ENCODE data around the gene SLC16A1. TPM values are rescaled to one million over a fixed set of nuclear protein-coding genes. Genes with fewer than 3 reads are reported as not detected.

The SLC16A1 gene
- total and polyA plus RNA-seq, 10 of the 15 experiments (the other 5 are each of a cell fraction or from before 2014, with no cell fraction given) = 39.0 to 106 (median 65.8) TPM

- FAIRE-seq = no peak
- Histone ChIP-seq H3K27me3 (replicated peaks in 1 of 2; ENCODE audit: control insufficient read depth in 2 of 2, insufficient read depth in 2 of 2, low read length in 1 of 2) (no peaks in the 10 kb centered on the region), H2AFZ (ENCODE audit: control insufficient read depth, low read depth, low read length) (no peak overlapping the region), H3K36me3 (ENCODE audit: control insufficient read depth in 2 of 2, insufficient read depth in 2 of 2, low read length in 1 of 2) (no peaks in the 10 kb centered on the region), H3K4me2 (ENCODE audit: control insufficient read depth, insufficient read depth) (no peak overlapping the region), H3K79me2 (ENCODE audit: control insufficient read depth, insufficient read depth, low read length) (no peaks in the 10 kb centered on the region), H3K9me3 (replicated peaks; ENCODE audit: control insufficient read depth, insufficient read depth, low read length) (no peaks in the 10 kb centered on the region), H3K27ac (ENCODE audit: control insufficient read depth, insufficient read depth) (no peak overlapping the region), H4K20me1 (ENCODE audit: control insufficient read depth, insufficient read depth) (no peaks in the 10 kb centered on the region), H3K4me3 (no peak overlapping the region), H3K4me1 (ENCODE audit: control insufficient read depth, insufficient read depth, low read length) (no peaks in the 10 kb centered on the region), H3K9ac (ENCODE audit: control insufficient read depth, insufficient read depth, low read length) (no peak overlapping the region)
- intact Hi-C loops (cut with micrococcal nuclease; ENCODE audit: unreplicated experiment) (no loop called here), in situ Hi-C loops (cut with MboI) (no loop called here)
- DNase-seq (ENCODE audit: low read depth, low spot score) = no peak
- ChIA-PET CTCF (interaction anchor here (0.6 to 0.9 kb wide), 2 partner anchors 30 to 49 kb away, joined by 3 to 7 read pairs; no protein-coding TSS in a partner anchor), SMC1A (ENCODE audit: uncharacterized antibody, unreplicated experiment) (interaction anchor here (0.6 to 1.6 kb wide), 3 partner anchors 13 to 117 kb away, joined by 3 to 4 read pairs (median 3); no protein-coding TSS in a partner anchor), POLR2A (no interaction called here), RAD21 (ENCODE audit: unreplicated experiment) (no interaction called here)
- TF ChIP-seq STAT1 (conservative IDR thresholded peaks at IDR 0.05) (no peak), IKZF1 (conservative IDR thresholded peaks at IDR 0.05) (no peak), IRF3 (IDR thresholded peaks at IDR 0.05) (no peak), SMAD1 (IDR thresholded peaks at IDR 0.05; ENCODE audit: low read depth, partially characterized antibody) (no peak), BHLHE40 (IDR thresholded peaks at IDR 0.05; ENCODE audit: borderline replicate concordance in 1 of 2, low read depth in 2 of 2, low read length in 1 of 2) (no peak), NR2C2 (IDR thresholded peaks at IDR 0.05; ENCODE audit: borderline replicate concordance, control insufficient read depth, insufficient read length, low read depth) (no peak), CBFB (IDR thresholded peaks at IDR 0.05; ENCODE audit: low read depth) (no peak), NFYA (IDR thresholded peaks at IDR 0.05; ENCODE audit: borderline replicate concordance, low read depth, low read length) (no peak), SRF (IDR thresholded peaks at IDR 0.05; ENCODE audit: low read depth in 2 of 2, low read length in 2 of 2) (no peak), RAD51 (IDR thresholded peaks at IDR 0.05) (no peak), ATF3 (IDR thresholded peaks at IDR 0.05; ENCODE audit: borderline replicate concordance, extremely low read depth, low read depth, low read length) (no peak), NFXL1 (IDR thresholded peaks at IDR 0.05; ENCODE audit: borderline replicate concordance) (no peak), PRDM15 (CRISPR knock-in tag; IDR thresholded peaks at IDR 0.05) (no peak), USF1 (IDR thresholded peaks at IDR 0.05; ENCODE audit: borderline replicate concordance, extremely low read length, insufficient read depth, low read depth, low read length) (no peak), HDAC2 (IDR thresholded peaks at IDR 0.05) (no peak), CBX3 (IDR thresholded peaks at IDR 0.05; ENCODE audit: borderline replicate concordance, low read depth) (no peak)
- WGBS (ENCODE audit: insufficient coverage, insufficient replicate concordance, low lambda C conversion rate, missing lambda C conversion rate) = 94% methylated on average over 4 of the region's 4 CpGs
- no peak for ATAC-seq
- no TSS peak for BruUV-seq (replicated peaks)
Measured at GRCh38 chr1:112991402-112992120, 35.6 kb upstream of the SLC16A1 start.
